ENCODE measurements around the gene BAZ1A. TPM values are rescaled to one million over a fixed set of nuclear protein-coding genes. Genes with fewer than 3 reads are reported as not detected.

Gene BAZ1A
- total and polyA plus RNA-seq, 2 experiments from 2014 or later, result 24.2 to 26.8 TPM

- peaks cover 20% of the 10 kb centered on the region for H3K9me3 Mint-ChIP-seq
- no peaks in the 10 kb centered on the region for H3K4me1 Mint-ChIP-seq
- Histone ChIP-seq H2AFZ (no peak overlapping the region), H3K9me2 (ENCODE audit: insufficient read depth) (no peaks in the 10 kb centered on the region), H4K20me1 (replicated peaks; ENCODE audit: insufficient read depth) (no peaks in the 10 kb centered on the region), H3K4me2 (no peak overlapping the region), H3K27ac (ENCODE audit: low read depth) (no peak overlapping the region), H3K27me3 (ENCODE audit: insufficient read depth) (no peaks in the 10 kb centered on the region), H3K36me3 (ENCODE audit: insufficient read depth) (peaks cover 29% of the 10 kb centered on the region), H3K4me3 (no peak overlapping the region), H3K4me1 (ENCODE audit: insufficient read depth) (no peaks in the 10 kb centered on the region), H3F3A (replicated peaks; ENCODE audit: low read depth) (no peaks in the 10 kb centered on the region), H3K79me2 (replicated peaks; ENCODE audit: insufficient read depth) (no peaks in the 10 kb centered on the region)
- no peak for ATAC-seq
- H3K27me3 Mint-ChIP-seq (ENCODE audit: insufficient read depth, low read depth, poor library complexity), result peaks cover 1% of the 10 kb centered on the region
- H3K4me3 Mint-ChIP-seq, result no peak overlapping the region
- peaks cover 48% of the 10 kb centered on the region for H3K36me3 Mint-ChIP-seq (ENCODE audit: low read depth)
- no peak for DNase-seq (ENCODE audit: low spot score)
- TF ChIP-seq NANOG (IDR thresholded peaks at IDR 0.05; ENCODE audit: borderline replicate concordance) (no peak), REST (IDR thresholded peaks at IDR 0.05; ENCODE audit: unreplicated experiment) (no peak), STAT1 (IDR thresholded peaks at IDR 0.05; ENCODE audit: unreplicated experiment) (no peak), CTCF (conservative IDR thresholded peaks at IDR 0.05; ENCODE audit: low read depth in 2 of 2) (no peak), EZH2phosphoT487 (IDR thresholded peaks at IDR 0.05; ENCODE audit: unreplicated experiment) (no peak), ZNF331 (CRISPR knock-in tag; IDR thresholded peaks at IDR 0.05; ENCODE audit: low read depth) (no peak), ETS1 (IDR thresholded peaks at IDR 0.05) (no peak), ZNF114 (CRISPR knock-in tag; IDR thresholded peaks at IDR 0.05) (no peak), ZNF462 (CRISPR knock-in tag; IDR thresholded peaks at IDR 0.05) (no peak), EZH2 (IDR thresholded peaks at IDR 0.05; ENCODE audit: low read depth, unreplicated experiment) (no peak), JUNB (IDR thresholded peaks at IDR 0.05; ENCODE audit: unreplicated experiment) (no peak), CREB1 (CRISPR knock-in tag; IDR thresholded peaks at IDR 0.05; ENCODE audit: low read depth) (no peak), POLR2AphosphoS5 (IDR thresholded peaks at IDR 0.05; ENCODE audit: low read depth) (no peak)
- no peak overlapping the region for H3K27ac Mint-ChIP-seq
Observed at GRCh38 chr14:34796902-34797301, 78.3 kb downstream of the BAZ1A start.
